ENCODE results near the gene KCNMB2. TPM values are rescaled to one million over a fixed set of nuclear protein-coding genes. Genes with fewer than 3 reads are reported as not detected.

The KCNMB2 gene
- polyA plus RNA-seq, 1 donor (not counting 4 experiments of a cell fraction or from before 2014, with no cell fraction given) = not detected

DNA sequence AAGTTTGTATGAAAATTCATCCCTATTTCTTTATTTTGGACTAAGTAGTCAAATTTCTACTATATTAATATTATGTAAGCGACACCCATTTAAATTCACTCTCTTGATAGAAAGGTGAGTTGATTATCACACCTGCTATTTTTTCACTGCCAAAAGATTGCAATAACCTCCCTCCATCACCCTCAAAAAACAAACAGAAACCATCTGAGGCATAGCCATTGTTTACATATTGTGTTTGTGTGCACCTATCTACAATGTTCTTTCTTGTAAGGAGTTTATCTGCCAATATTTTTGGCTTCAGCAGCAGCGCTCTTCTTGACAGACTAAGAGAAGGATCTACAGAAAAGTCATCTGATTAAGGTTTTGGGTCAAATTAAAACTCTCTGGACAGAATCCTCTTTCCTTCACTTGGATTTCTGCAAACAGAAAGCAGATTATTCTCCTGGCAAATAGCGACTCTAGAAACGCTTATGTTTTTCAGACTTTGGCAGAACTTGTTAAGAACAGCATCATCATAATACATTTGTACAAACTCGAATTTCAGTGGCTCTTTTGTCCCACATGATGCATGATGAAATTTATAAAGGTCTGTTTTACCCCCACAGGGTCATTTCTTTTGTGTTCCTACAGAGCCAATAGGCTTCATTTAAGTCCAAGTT is 48.6 kb downstream of the KCNMB2 start:
- Histone ChIP-seq H2AFZ (ENCODE audit: control insufficient read depth, low read length) (no peak overlapping the region), H3K27ac (ENCODE audit: control insufficient read depth, insufficient read depth, low read length) (no peak overlapping the region), H3K27me3 (ENCODE audit: control insufficient read depth, extremely low read depth, insufficient read depth, low read length) (no peaks in the 10 kb centered on the region), H3K9ac (ENCODE audit: control insufficient read depth, extremely low read depth, insufficient read depth, low read length) (no peak overlapping the region), H3K9me3 (ENCODE audit: control insufficient read depth, low read depth, low read length) (no peaks in the 10 kb centered on the region), H3K36me3 (ENCODE audit: control insufficient read depth in 2 of 2, extremely low read depth in 1 of 2, insufficient read depth in 2 of 2, low read length in 2 of 2) (no peaks in the 10 kb centered on the region), H3K9me1 (ENCODE audit: control insufficient read depth, extremely low read depth, insufficient read depth, low read length) (no peaks in the 10 kb centered on the region), H3K4me1 (ENCODE audit: control insufficient read depth, extremely low read depth, insufficient read depth, low read length) (no peaks in the 10 kb centered on the region), H4K20me1 (ENCODE audit: control insufficient read depth, extremely low read depth, insufficient read depth, low read length) (no peaks in the 10 kb centered on the region), H3K4me3 (ENCODE audit: control insufficient read depth in 2 of 3, extremely low read depth in 1 of 3, insufficient read depth in 2 of 3, low read depth in 1 of 3, low read length in 3 of 3) (no peak overlapping the region), H3K4me2 (ENCODE audit: control insufficient read depth, extremely low read depth, insufficient read depth, low read depth, low read length) (no peak overlapping the region), H3K79me2 (ENCODE audit: control insufficient read depth, insufficient read depth, low read length) (no peaks in the 10 kb centered on the region)
- TF ChIP-seq, protein P1, sequence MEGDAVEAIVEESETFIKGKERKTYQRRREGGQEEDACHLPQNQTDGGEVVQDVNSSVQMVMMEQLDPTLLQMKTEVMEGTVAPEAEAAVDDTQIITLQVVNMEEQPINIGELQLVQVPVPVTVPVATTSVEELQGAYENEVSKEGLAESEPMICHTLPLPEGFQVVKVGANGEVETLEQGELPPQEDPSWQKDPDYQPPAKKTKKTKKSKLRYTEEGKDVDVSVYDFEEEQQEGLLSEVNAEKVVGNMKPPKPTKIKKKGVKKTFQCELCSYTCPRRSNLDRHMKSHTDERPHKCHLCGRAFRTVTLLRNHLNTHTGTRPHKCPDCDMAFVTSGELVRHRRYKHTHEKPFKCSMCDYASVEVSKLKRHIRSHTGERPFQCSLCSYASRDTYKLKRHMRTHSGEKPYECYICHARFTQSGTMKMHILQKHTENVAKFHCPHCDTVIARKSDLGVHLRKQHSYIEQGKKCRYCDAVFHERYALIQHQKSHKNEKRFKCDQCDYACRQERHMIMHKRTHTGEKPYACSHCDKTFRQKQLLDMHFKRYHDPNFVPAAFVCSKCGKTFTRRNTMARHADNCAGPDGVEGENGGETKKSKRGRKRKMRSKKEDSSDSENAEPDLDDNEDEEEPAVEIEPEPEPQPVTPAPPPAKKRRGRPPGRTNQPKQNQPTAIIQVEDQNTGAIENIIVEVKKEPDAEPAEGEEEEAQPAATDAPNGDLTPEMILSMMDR (optimal IDR thresholded peaks at IDR 0.05 in 1 of 3, IDR thresholded peaks at IDR 0.05 in 1 of 3, conservative IDR thresholded peaks at IDR 0.05 in 1 of 3; ENCODE audit: extremely low read depth in 1 of 3, insufficient read depth in 2 of 3, low read length in 3 of 3) = no peak
- TF ChIP-seq EZH2 (IDR thresholded peaks at IDR 0.05; ENCODE audit: low read length) = no peak
- DNase-seq (ENCODE audit: low read depth, low spot score) = no peak
- no peak for FAIRE-seq
- dilution Hi-C loops (cut with MboI; ENCODE audit: extremely low pct_ligation_motif_present, low sequenced_read_pairs) = no loop called here

DNA sequence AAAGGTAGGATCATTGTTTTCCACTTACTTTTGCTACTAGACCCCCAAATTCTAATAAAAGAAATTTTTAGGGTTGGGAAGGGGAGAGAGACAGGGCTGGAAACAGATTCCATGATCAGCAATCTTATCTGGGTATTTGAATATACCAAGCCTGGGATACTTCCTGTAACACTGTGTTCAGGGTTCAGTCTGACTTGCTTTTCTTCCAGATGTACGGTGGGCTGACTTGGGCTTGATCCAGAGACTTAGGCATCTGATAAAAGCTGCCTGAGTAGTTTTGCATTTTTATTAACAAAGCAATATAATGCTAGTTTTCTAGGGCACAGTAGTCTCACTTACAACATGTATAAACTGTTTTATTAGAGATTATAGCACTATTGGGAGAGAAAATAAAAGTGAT is 49.2 kb downstream of the KCNMB2 start:
- no peak overlapping the region for H3K9ac ChIP-seq (ENCODE audit: control insufficient read depth, extremely low read depth, insufficient read depth, low read length)
- TF ChIP-seq, protein P1 (optimal IDR thresholded peaks at IDR 0.05 in 1 of 3, IDR thresholded peaks at IDR 0.05 in 1 of 3, conservative IDR thresholded peaks at IDR 0.05 in 1 of 3; ENCODE audit: extremely low read depth in 1 of 3, insufficient read depth in 2 of 3, low read length in 3 of 3) = no peak
- no peak for TF ChIP-seq EZH2 (IDR thresholded peaks at IDR 0.05; ENCODE audit: low read length)
- H3K4me2 ChIP-seq (ENCODE audit: control insufficient read depth, extremely low read depth, insufficient read depth, low read depth, low read length) = no peak overlapping the region
- FAIRE-seq = no peak
- H3K27me3 ChIP-seq (ENCODE audit: control insufficient read depth, extremely low read depth, insufficient read depth, low read length) = no peaks in the 10 kb centered on the region
- no peaks in the 10 kb centered on the region for H3K4me1 ChIP-seq (ENCODE audit: control insufficient read depth, extremely low read depth, insufficient read depth, low read length)
- no peak for DNase-seq (ENCODE audit: low read depth, low spot score)
- H3K9me1 ChIP-seq (ENCODE audit: control insufficient read depth, extremely low read depth, insufficient read depth, low read length) = no peaks in the 10 kb centered on the region
- no peaks in the 10 kb centered on the region for H3K36me3 ChIP-seq (ENCODE audit: control insufficient read depth in 2 of 2, extremely low read depth in 1 of 2, insufficient read depth in 2 of 2, low read length in 2 of 2)
- dilution Hi-C loops (cut with MboI; ENCODE audit: extremely low pct_ligation_motif_present, low sequenced_read_pairs) = no loop called here
- H2AFZ ChIP-seq (ENCODE audit: control insufficient read depth, low read length) = no peak overlapping the region
- H4K20me1 ChIP-seq (ENCODE audit: control insufficient read depth, extremely low read depth, insufficient read depth, low read length) = no peaks in the 10 kb centered on the region
- no peaks in the 10 kb centered on the region for H3K79me2 ChIP-seq (ENCODE audit: control insufficient read depth, insufficient read depth, low read length)
- no peak overlapping the region for H3K4me3 ChIP-seq (ENCODE audit: control insufficient read depth in 2 of 3, extremely low read depth in 1 of 3, insufficient read depth in 2 of 3, low read depth in 1 of 3, low read length in 3 of 3)
- H3K9me3 ChIP-seq (ENCODE audit: control insufficient read depth, low read depth, low read length) = no peaks in the 10 kb centered on the region
- H3K27ac ChIP-seq (ENCODE audit: control insufficient read depth, insufficient read depth, low read length) = no peak overlapping the region

All from keratinocyte (primary cell).